Adrenal gland (tissue), 12 donors: Measurements from ENCODE around the gene ST3GAL4. TPM values are rescaled to one million over a fixed set of nuclear protein-coding genes. Genes with fewer than 3 reads are reported as not detected.

Experiments
- DNase-seq, 7 donors: peaks; one replicate each; pipeline ENCODE4 v3.0.0-alpha.2; 2019 to 2020
- H3K27ac ChIP-seq, 5 donors: fragments of 200-600 bp; sonication (generic) in 4 of 5; 1 replicate in 3 of 5; 2 replicates in 2 of 5; pipeline versions ENCODE4 v1.5.1 to v1.8.0; 2016 to 2020; ENCODE audit warnings: mild to moderate bottlenecking in 1 of 5
- H3K27me3 ChIP-seq: fragments of 200-600 bp; 2 replicates; pipeline ENCODE4 v1.8.0; 2021
- H3K36me3 ChIP-seq, 2 donors: fragments of 200-600 bp; replicated peaks in 1 of 2; 1 replicate in 1 of 2; 2 replicates in 1 of 2; pipeline versions ENCODE4 v1.5.1 to v1.8.0; 2018 to 2022
- H3K4me1 ChIP-seq, 2 donors: fragments of 200-600 bp; replicated peaks in 1 of 2; 1 replicate in 1 of 2; 2 replicates in 1 of 2; pipeline versions ENCODE4 v1.5.1 to v1.8.0; 2018 to 2021
- H3K4me3 ChIP-seq, 4 donors: fragments of 200-600 bp; sonication (generic) in 3 of 4; one replicate each; pipeline ENCODE4 v1.5.1; 2016 to 2018
- H3K9me3 ChIP-seq, 3 donors: fragments of 200-600 bp; sonication (generic) in 1 of 3; replicated peaks in 1 of 3; 1 replicate in 2 of 3; 2 replicates in 1 of 3; pipeline versions ENCODE4 v1.5.1 to v1.8.0; 2016 to 2021
- CTCF ChIP-seq, 6 experiments: fragments of 450-650 bp in 4 of 6; fragments of 200-600 bp in 2 of 6; sonication (generic) in 1 of 6; IDR thresholded peaks; 1 replicate in 5 of 6; 2 replicates in 1 of 6; pipeline versions ENCODE4 v1.5.1 to v1.8.0; 2016 to 2021; ENCODE audit warnings: antibody characterized with exemption in 6 of 6, mild to moderate bottlenecking in 2 of 6, moderate library complexity in 1 of 6
- POLR2A ChIP-seq, 2 donors: fragments of 450-650 bp; IDR thresholded peaks; one replicate each; pipeline ENCODE4 v1.6.1; 2017; ENCODE audit warnings: antibody characterized with exemption in 2 of 2, mild to moderate bottlenecking in 2 of 2, moderate library complexity in 1 of 2
- WGBS, 4 donors: extraction: QIAGEN DNeasy Blood & Tissue Kit in 2 of 4; methylation state at CpG; one replicate each; pipeline versions ENCODE4 v1.1.5 to v1.1.7; 2013 to 2017; 5-methylcytosine and 5-hydroxymethylcytosine counted together
- intact Hi-C, 2 donors: fragments of 100-400 bp; cut with DNase I; formaldehyde crosslinking; loops; one replicate each; pipeline versions ENCODE4 v1.14.1 to v1.15.0; 2022 to 2023
- polyA plus RNA-seq, 3 donors: library from polyadenylated mRNA; stranded (reverse); fragments of 200-250 nt in 2 of 3; fragments of 350-450 nt in 1 of 3; fragmentation: Illumina TruSeq in 1 of 3; extraction: RNeasy Lipid Tissue Mini Kit (QIAGEN cat#74804) in 1 of 3; gene quantifications; one replicate each; pipeline ENCODE4 v1.2.3, GENCODE V29; 2013 to 2014
- total RNA-seq, 9 donors: library from RNA; depleted of rRNA in 4 of 9; stranded (reverse); fragments of >200 nt in 4 of 9; fragments of 120-200 nt in 1 of 9; fragmentation: NEBNext Ultra II Directional in 1 of 9; extraction: Animal tissue kit (Norgen Biotek cat#: 25700) in 1 of 9; gene quantifications; one replicate each; pipeline versions ENCODE4 v1.1.0 to v1.2.4, GENCODE V29; 2013 to 2023
- donor health status: healthy with polysubstance abuse.
- donor health status: Bipolar disorder and iron deficiency.
- donor health status: DM: yes; HTN: yes; CAD: no.
- donor health status: DM: no; HTN: no; CAD: no.
- donor health status: DM: no; HTN: no; CAD: no.
- donor health status: DM: yes; HTN: yes; CAD: no.

ST3GAL4 gene
- total and polyA plus RNA-seq, 12 donors, result 119 to 359 (median 163) TPM

GRCh38 chr11:126405374-126405773 is 49.9 kb downstream of the ST3GAL4 start:
- Histone ChIP-seq H3K36me3 (peaks cover 0 to 38% of the 10 kb centered on the region in 2 donors), H3K9me3 (no peaks in the 10 kb centered on the region), H3K4me1 (peaks cover 9 to 35% of the 10 kb centered on the region in 2 donors), H3K4me3 (no peak overlapping the region), H3K27ac (peak overlapping the region in 2 of 5 donors; percentile 21 to 58), H3K27me3 (no peaks in the 10 kb centered on the region)
- TF ChIP-seq CTCF (IDR thresholded peaks at IDR 0.05), result no peak
- TF ChIP-seq POLR2A (IDR thresholded peaks at IDR 0.05), result no peak
- intact Hi-C loops, result no loop called here
- no peak for DNase-seq
- 95 to 100% (median 99%) methylated on average over 3 of the region's 3 CpGs for WGBS, 4 donors

DNA sequence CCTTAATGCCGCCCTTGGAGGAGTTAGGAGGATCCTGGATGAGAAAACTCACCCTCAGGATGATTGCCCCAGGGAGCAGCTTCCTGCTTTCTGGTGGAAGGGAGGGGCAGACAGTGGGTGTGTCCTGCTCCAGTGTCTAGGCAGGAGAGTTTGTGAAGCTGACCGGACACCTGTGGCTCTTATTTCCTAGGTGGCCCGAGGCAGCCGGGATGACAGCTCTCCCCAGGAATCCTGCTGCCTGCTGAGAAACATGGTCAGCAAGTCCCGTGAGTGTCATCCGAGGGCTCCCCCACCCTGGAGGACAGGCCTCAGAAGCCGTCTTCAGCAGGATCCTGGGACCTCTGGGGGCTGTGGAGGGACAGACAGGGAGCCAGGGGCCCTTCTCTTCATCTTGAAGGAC is 50.4 kb downstream of the ST3GAL4 start:
- no peak overlapping the region for H3K4me3 ChIP-seq
- no peak for DNase-seq
- no peaks in the 10 kb centered on the region for H3K27me3 ChIP-seq
- intact Hi-C loops, result no loop called here
- TF ChIP-seq POLR2A (IDR thresholded peaks at IDR 0.05) (no peak), CTCF (IDR thresholded peaks at IDR 0.05) (no peak)
- peaks cover 9 to 32% of the 10 kb centered on the region in 2 donors for H3K4me1 ChIP-seq
- no peaks in the 10 kb centered on the region for H3K9me3 ChIP-seq
- 88 to 100% (median 94%) methylated on average over 1 to 7 of the region's 7 CpGs for WGBS, 4 donors
- peak overlapping the region in 2 of 5 donors; percentile 21 to 58 for H3K27ac ChIP-seq
- peaks cover 0 to 39% of the 10 kb centered on the region in 2 donors for H3K36me3 ChIP-seq

DNA sequence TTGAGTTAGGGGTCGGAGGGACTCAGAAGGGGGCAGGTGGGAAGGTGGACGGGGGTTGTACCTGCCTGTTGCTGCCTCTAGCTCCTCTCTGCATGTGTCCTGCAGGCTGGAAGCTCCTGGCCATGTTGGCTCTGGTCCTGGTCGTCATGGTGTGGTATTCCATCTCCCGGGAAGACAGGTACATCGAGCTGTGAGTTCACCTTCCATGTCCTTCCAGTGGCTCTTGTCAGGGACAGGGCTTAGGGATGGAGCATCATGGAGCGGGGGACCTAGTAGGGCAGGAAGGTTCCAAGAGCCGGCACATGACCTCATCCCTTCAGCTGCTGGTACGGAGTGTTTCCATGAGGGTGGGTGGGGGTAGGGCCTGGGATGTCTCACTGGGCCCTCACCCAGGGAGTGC is 50.9 kb downstream of the ST3GAL4 start:
- DNase-seq, result no peak
- Histone ChIP-seq H3K27me3 (no peaks in the 10 kb centered on the region), H3K9me3 (no peaks in the 10 kb centered on the region), H3K36me3 (peaks cover 0 to 40% of the 10 kb centered on the region in 2 donors), H3K4me3 (no peak overlapping the region), H3K27ac (peak overlapping the region in 2 of 5 donors; percentile 30 to 58), H3K4me1 (peaks cover 4 to 28% of the 10 kb centered on the region in 2 donors)
- intact Hi-C loops, result no loop called here
- no peak for TF ChIP-seq POLR2A (IDR thresholded peaks at IDR 0.05)
- no peak for TF ChIP-seq CTCF (IDR thresholded peaks at IDR 0.05)
- WGBS, 4 donors, result 83 to 88% (median 85%) methylated on average over 4 to 8 of the region's 8 CpGs

GRCh38 chr11:126407101-126407521 is 51.6 kb downstream of the ST3GAL4 start:
- DNase-seq, result no peak
- WGBS, 4 donors, result 71 to 82% (median 79%) methylated on average over 6 to 12 of the region's 12 CpGs
- H3K9me3 ChIP-seq, result no peaks in the 10 kb centered on the region
- intact Hi-C loops, result no loop called here
- peaks cover 0 to 45% of the 10 kb centered on the region in 2 donors for H3K36me3 ChIP-seq
- H3K27ac ChIP-seq, result peak overlapping the region in 2 of 5 donors; percentile 30 to 63
- H3K4me1 ChIP-seq, result peaks cover 0 to 20% of the 10 kb centered on the region in 2 donors
- TF ChIP-seq CTCF (IDR thresholded peaks at IDR 0.05), result no peak
- no peak for TF ChIP-seq POLR2A (IDR thresholded peaks at IDR 0.05)
- H3K4me3 ChIP-seq, result no peak overlapping the region
- H3K27me3 ChIP-seq, result no peaks in the 10 kb centered on the region
